ENCODE results near the gene SHISA7. TPM values are rescaled to one million over a fixed set of nuclear protein-coding genes. Genes with fewer than 3 reads are reported as not detected.

Gene SHISA7
- polyA plus RNA-seq, 1 of the 3 experiments (the other 2 are of a cell fraction), result 0.02 TPM

DNA sequence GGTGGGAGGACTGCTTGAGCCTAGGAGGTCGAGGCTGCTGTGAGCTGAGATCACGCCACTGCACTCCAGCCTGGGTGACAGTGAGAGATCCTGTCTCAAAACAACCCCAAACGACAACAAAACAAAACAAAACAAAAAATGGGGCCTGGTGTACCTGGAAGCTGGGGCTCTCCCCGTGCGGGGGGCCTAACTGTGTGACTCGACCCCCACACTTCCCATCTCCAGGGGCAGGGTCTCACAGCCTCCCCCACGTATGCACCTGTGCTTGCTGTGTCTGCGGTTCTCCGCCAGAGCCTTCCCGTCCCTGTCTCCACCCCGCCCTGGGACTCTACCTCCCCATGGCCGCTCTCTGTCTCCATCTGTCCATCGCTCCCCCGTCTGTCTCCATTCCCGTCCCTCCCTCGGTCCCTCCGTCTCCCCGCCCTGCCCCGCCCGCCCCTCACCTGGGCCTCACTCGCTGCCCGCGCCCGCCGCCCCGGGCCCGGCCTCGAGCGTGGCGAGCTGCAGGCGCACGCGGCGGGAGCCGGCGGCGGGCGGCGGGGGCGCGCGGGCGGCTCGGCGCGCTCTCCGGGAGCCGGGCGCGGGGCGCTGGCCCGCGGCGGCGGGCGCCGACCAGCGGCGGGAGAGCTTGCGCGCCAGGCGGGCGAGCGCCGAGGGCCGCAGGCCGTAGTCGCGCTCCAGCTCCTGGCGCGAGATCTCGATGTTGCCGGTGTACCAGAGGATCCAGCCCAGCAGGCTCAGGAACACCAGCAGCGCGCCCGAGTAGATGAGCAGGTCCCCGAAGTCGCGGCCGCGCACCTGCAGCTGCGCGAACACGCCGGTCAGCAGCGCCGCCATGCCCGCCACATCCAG lies 59.6 kb downstream of the SHISA7 start (continued):
- TF ChIP-seq NFIC (IDR thresholded peaks at IDR 0.05; ENCODE audit: borderline replicate concordance), result no peak
- TF ChIP-seq POLR2AphosphoS5 (IDR thresholded peaks at IDR 0.05; ENCODE audit: low read depth, low read length), result no peak
- TF ChIP-seq, protein P1, sequence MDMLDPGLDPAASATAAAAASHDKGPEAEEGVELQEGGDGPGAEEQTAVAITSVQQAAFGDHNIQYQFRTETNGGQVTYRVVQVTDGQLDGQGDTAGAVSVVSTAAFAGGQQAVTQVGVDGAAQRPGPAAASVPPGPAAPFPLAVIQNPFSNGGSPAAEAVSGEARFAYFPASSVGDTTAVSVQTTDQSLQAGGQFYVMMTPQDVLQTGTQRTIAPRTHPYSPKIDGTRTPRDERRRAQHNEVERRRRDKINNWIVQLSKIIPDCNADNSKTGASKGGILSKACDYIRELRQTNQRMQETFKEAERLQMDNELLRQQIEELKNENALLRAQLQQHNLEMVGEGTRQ (IDR thresholded peaks at IDR 0.05; ENCODE audit: borderline replicate concordance, low read depth, low read length), result no peak
- TF ChIP-seq, protein P2, sequence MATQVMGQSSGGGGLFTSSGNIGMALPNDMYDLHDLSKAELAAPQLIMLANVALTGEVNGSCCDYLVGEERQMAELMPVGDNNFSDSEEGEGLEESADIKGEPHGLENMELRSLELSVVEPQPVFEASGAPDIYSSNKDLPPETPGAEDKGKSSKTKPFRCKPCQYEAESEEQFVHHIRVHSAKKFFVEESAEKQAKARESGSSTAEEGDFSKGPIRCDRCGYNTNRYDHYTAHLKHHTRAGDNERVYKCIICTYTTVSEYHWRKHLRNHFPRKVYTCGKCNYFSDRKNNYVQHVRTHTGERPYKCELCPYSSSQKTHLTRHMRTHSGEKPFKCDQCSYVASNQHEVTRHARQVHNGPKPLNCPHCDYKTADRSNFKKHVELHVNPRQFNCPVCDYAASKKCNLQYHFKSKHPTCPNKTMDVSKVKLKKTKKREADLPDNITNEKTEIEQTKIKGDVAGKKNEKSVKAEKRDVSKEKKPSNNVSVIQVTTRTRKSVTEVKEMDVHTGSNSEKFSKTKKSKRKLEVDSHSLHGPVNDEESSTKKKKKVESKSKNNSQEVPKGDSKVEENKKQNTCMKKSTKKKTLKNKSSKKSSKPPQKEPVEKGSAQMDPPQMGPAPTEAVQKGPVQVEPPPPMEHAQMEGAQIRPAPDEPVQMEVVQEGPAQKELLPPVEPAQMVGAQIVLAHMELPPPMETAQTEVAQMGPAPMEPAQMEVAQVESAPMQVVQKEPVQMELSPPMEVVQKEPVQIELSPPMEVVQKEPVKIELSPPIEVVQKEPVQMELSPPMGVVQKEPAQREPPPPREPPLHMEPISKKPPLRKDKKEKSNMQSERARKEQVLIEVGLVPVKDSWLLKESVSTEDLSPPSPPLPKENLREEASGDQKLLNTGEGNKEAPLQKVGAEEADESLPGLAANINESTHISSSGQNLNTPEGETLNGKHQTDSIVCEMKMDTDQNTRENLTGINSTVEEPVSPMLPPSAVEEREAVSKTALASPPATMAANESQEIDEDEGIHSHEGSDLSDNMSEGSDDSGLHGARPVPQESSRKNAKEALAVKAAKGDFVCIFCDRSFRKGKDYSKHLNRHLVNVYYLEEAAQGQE (IDR thresholded peaks at IDR 0.05; ENCODE audit: low read depth, low read length), result no peak
- TF ChIP-seq TCF12 (IDR thresholded peaks at IDR 0.05), result no peak
- TF ChIP-seq EP300 (IDR thresholded peaks at IDR 0.05; ENCODE audit: borderline replicate concordance in 1 of 2, low read depth in 1 of 2, low read length in 1 of 2), result no peak

DNA sequence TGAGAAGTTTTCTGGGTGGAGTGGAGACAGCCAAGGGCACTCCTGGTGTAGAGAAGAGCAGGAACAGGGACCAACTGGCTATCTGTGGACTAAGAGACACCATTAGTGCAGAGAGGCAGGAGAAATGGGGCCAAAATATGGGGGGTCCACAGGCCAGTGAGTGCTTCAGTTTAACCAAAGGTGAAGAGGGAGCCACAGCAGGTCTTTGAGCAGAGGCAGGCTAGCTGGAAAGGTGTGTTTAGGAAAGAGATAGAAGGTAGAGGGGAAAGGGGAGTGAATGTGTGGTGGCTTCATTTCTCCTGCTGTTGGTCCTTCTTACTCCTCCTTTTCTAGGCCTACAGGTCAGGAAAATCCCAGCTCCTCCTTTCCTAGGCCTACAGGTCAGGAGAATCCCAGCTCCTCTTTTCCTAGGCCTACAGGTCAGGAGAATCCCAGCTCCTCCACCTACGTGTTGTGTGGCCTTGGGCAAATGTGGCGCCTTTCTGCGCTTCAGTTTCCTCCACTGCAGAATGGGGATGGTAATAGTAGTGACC lies 60.5 kb downstream of the SHISA7 start:
- DNase-seq, result no peak
- H3K79me2 ChIP-seq (ENCODE audit: insufficient read depth), result peaks cover 18% of the 10 kb centered on the region
- H3F3A ChIP-seq (replicated peaks; ENCODE audit: insufficient read depth), result peaks cover 5% of the 10 kb centered on the region
- H3K4me3 ChIP-seq (ENCODE audit: low read depth in 2 of 2, low read length in 1 of 2), result no peak overlapping the region
- no peak overlapping the region for H3K4me2 ChIP-seq
- WGBS (ENCODE audit: low lambda C conversion rate), result 100% methylated on average over 3 of the region's 3 CpGs
- H3K9me3 ChIP-seq, result no peaks in the 10 kb centered on the region
- no peak overlapping the region for H2AFZ ChIP-seq (ENCODE audit: low read depth)
- no peaks in the 10 kb centered on the region for H3K27me3 ChIP-seq (ENCODE audit: insufficient read depth)
- H3K4me1 ChIP-seq (ENCODE audit: control insufficient read depth in 1 of 2, insufficient read depth in 2 of 2, low read depth in 1 of 2, low read length in 1 of 2), result peaks cover 6 to 29% of the 10 kb centered on the region in 2 experiments; a peak in 2 of 4 replicates
- H3K27ac ChIP-seq (ENCODE audit: low read depth in 2 of 2, low read length in 1 of 2), result no peak overlapping the region
- H3K9me2 ChIP-seq, result no peaks in the 10 kb centered on the region
- peaks cover 8 to 15% of the 10 kb centered on the region in 2 experiments for H3K36me3 ChIP-seq (replicated peaks in 1 of 2; ENCODE audit: control insufficient read depth in 1 of 2, insufficient read depth in 2 of 2, low read length in 1 of 2)
- H4K20me1 ChIP-seq (ENCODE audit: insufficient read depth), result peaks cover 17% of the 10 kb centered on the region
- H3K9ac ChIP-seq, result no peak overlapping the region
- CTCF ChIA-PET, result interaction anchor here (0.9 to 2.9 kb wide), 9 partner anchors 9 to 104 kb away, joined by 3 to 33 read pairs (median 8); partner anchors contain the start of gene IL11
- no peak for TF ChIP-seq ELF1 (IDR thresholded peaks at IDR 0.05)
- TF ChIP-seq, protein P3, sequence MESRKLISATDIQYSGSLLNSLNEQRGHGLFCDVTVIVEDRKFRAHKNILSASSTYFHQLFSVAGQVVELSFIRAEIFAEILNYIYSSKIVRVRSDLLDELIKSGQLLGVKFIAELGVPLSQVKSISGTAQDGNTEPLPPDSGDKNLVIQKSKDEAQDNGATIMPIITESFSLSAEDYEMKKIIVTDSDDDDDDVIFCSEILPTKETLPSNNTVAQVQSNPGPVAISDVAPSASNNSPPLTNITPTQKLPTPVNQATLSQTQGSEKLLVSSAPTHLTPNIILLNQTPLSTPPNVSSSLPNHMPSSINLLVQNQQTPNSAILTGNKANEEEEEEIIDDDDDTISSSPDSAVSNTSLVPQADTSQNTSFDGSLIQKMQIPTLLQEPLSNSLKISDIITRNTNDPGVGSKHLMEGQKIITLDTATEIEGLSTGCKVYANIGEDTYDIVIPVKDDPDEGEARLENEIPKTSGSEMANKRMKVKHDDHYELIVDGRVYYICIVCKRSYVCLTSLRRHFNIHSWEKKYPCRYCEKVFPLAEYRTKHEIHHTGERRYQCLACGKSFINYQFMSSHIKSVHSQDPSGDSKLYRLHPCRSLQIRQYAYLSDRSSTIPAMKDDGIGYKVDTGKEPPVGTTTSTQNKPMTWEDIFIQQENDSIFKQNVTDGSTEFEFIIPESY (IDR thresholded peaks at IDR 0.05; ENCODE audit: borderline replicate concordance, low read depth), result no peak
- TF ChIP-seq POLR2AphosphoS5 (IDR thresholded peaks at IDR 0.05; ENCODE audit: low read depth, low read length), result no peak
- no peak for TF ChIP-seq SIN3A (IDR thresholded peaks at IDR 0.05; ENCODE audit: borderline replicate concordance, low read depth, low read length)
- TF ChIP-seq FOXM1 (IDR thresholded peaks at IDR 0.05; ENCODE audit: low read depth), result no peak
- TF ChIP-seq RAD21 (IDR thresholded peaks at IDR 0.05; ENCODE audit: low read length), result no peak
- TF ChIP-seq MEF2A (IDR thresholded peaks at IDR 0.05; ENCODE audit: borderline replicate concordance, low read depth), result no peak
- no peak for TF ChIP-seq MXI1 (IDR thresholded peaks at IDR 0.05; ENCODE audit: low read depth, low read length)
- TF ChIP-seq TEAD4 (IDR thresholded peaks at IDR 0.05; ENCODE audit: borderline replicate concordance, insufficient read depth), result no peak
- TF ChIP-seq EZH2phosphoT487 (IDR thresholded peaks at IDR 0.05; ENCODE audit: borderline replicate concordance, low read depth), result no peak
- TF ChIP-seq FOXJ3 (CRISPR knock-in tag; IDR thresholded peaks at IDR 0.05), result no peak
- TF ChIP-seq TAF1 (IDR thresholded peaks at IDR 0.05; ENCODE audit: borderline replicate concordance, low read depth, low read length), result no peak
- POLR2A ChIA-PET, result interaction anchor here (1.6 kb wide), 1 partner anchor 14 kb away, joined by 3 read pairs; no protein-coding TSS in a partner anchor
